HG03354 (cell line): ENCODE data around the gene INA.

ENCODE experiments used
- ATAC-seq: cut with Tn5 transposase; IDR thresholded peaks from one replicate; pipeline ENCODE4 v1.9.1; 2021; ENCODE audit warnings: mild to moderate bottlenecking; ENCODE audit not compliant: unreplicated experiment, poor library complexity, severe bottlenecking

The INA gene

GRCh38 chr10:103336370-103336769 is 59.4 kb downstream of the INA start:
- no peak for ATAC-seq
